Stimulated activated naive CD4-positive, alpha-beta T cell treated with Interleukin-2 at 50 U/mL for 16 hours (primary cell): ENCODE measurements around the gene TPX2.
"Not testable (repeated sequence)": the region's sequence is repeated elsewhere in the genome, so short reads cannot be mapped to it uniquely, and the experiment has no call there.

Experiments
- DNase-seq: peaks from one replicate; lab custom pipeline; 2025; lab: John Stamatoyannopoulos, UW

Gene TPX2

GRCh38 chr20:31720486-31721407 lies 18.3 kb upstream of the TPX2 start:
- DNase-seq: no peak

- no peak for DNase-seq
Measured at GRCh38 chr20:31721408-31722256, 17.5 kb upstream of the TPX2 start.

GRCh38 chr20:31722257-31723068 lies 16.6 kb upstream of the TPX2 start, which contains the start of gene BCL2L1:
Gene BCL2L1, minus strand, starts transcription at chr20:31722868. Its CDS starts 650 bp downstream, at chr20:31722218.
- peak; percentile 78 for DNase-seq

- no peak for DNase-seq
Measured at GRCh38 chr20:31723069-31723318, 16.1 kb upstream of the TPX2 start.

- peak; percentile 98 for DNase-seq
Measured at GRCh38 chr20:31723319-31724078, 15.6 kb upstream of the TPX2 start.

- DNase-seq: no peak
Measured at GRCh38 chr20:31731321-31731717, 7.8 kb upstream of the TPX2 start.

GRCh38 chr20:31739550-31739977 lies 474 bp downstream of the TPX2 start:
- no peak for DNase-seq

- DNase-seq: no peak
Measured at GRCh38 chr20:31740208-31740607, 1.1 kb downstream of the TPX2 start.

GRCh38 chr20:31740656-31741323 lies 1.7 kb downstream of the TPX2 start:
- DNase-seq: no peak

- DNase-seq: no peak
Measured at GRCh38 chr20:31746068-31746878, 7.2 kb downstream of the TPX2 start.

GRCh38 chr20:31747028-31747427 lies 7.9 kb downstream of the TPX2 start:
- not testable (repeated sequence) for DNase-seq

GRCh38 chr20:31747640-31748039 lies 8.6 kb downstream of the TPX2 start:
- no peak for DNase-seq

GRCh38 chr20:31749223-31749622 lies 10.1 kb downstream of the TPX2 start:
- no peak for DNase-seq

GRCh38 chr20:31751126-31751525 lies 12.0 kb downstream of the TPX2 start:
- DNase-seq: no peak

- DNase-seq: no peak
Measured at GRCh38 chr20:31757254-31757653, 18.2 kb downstream of the TPX2 start.

- DNase-seq: no peak
Measured at GRCh38 chr20:31758521-31758920, 19.4 kb downstream of the TPX2 start.

- no peak for DNase-seq
Measured at GRCh38 chr20:31758991-31759390, 19.9 kb downstream of the TPX2 start.

- no peak for DNase-seq
Measured at GRCh38 chr20:31759836-31760518, 20.9 kb downstream of the TPX2 start.

GRCh38 chr20:31760519-31761240 lies 21.6 kb downstream of the TPX2 start:
- no peak for DNase-seq
